Aorta (tissue), 5 donors: ENCODE measurements around the gene PRDX3. TPM values are rescaled to one million over a fixed set of nuclear protein-coding genes. Genes with fewer than 3 reads are reported as not detected.
A peak's percentile ranks its signal among the peaks of the same experiment; 100 is the strongest.
"Not testable (repeated sequence)": the region's sequence is repeated elsewhere in the genome, so short reads cannot be mapped to it uniquely, and the experiment has no call there.

Experiments
- ATAC-seq: fragments of 200-7000 bp; cut with Tn5 transposase; one replicate; pipeline ENCODE4 v1.9.1; 2022; ENCODE audit warnings: moderate library complexity; ENCODE audit not compliant: low FRiP score
- DNase-seq, 2 donors: peaks; one replicate each; pipeline ENCODE4 v3.0.0-alpha.2; 2020
- H3K27ac ChIP-seq, 2 donors: one replicate each; pipeline ENCODE4 v1.5.1; 2013; ENCODE audit warnings: low read length in 2 of 2, mild to moderate bottlenecking in 2 of 2, moderate library complexity in 2 of 2, control low read depth in 1 of 2, inconsistent platforms in 1 of 2, low read depth in 1 of 2
- H3K27me3 ChIP-seq, 2 donors: one replicate each; pipeline ENCODE4 v1.6.1; 2013; ENCODE audit warnings: control low read depth in 1 of 2, low read length in 1 of 2, mild to moderate bottlenecking in 1 of 2, moderate library complexity in 1 of 2; ENCODE audit not compliant: insufficient read depth in 2 of 2, control insufficient read depth in 1 of 2
- H3K36me3 ChIP-seq, 2 donors: one replicate each; pipeline ENCODE4 v1.6.1; 2013; ENCODE audit warnings: control low read depth in 1 of 2, low read length in 1 of 2, mild to moderate bottlenecking in 1 of 2; ENCODE audit not compliant: insufficient read depth in 2 of 2, control insufficient read depth in 1 of 2
- H3K4me1 ChIP-seq, 2 donors: one replicate each; pipeline ENCODE4 v1.6.1; 2013; ENCODE audit warnings: low read length in 2 of 2, control low read depth in 1 of 2, mild to moderate bottlenecking in 1 of 2, moderate library complexity in 1 of 2; ENCODE audit not compliant: insufficient read depth in 2 of 2, control insufficient read depth in 1 of 2
- H3K4me3 ChIP-seq, 2 donors: one replicate each; pipeline ENCODE4 v1.5.1; 2013; ENCODE audit warnings: low read length in 2 of 2, control low read depth in 1 of 2, mild to moderate bottlenecking in 1 of 2
- H3K9me3 ChIP-seq: one replicate; pipeline ENCODE4 v1.6.1; 2013; ENCODE audit warnings: mild to moderate bottlenecking, low read length; ENCODE audit not compliant: control insufficient read depth
- WGBS, 2 donors: extraction: QIAGEN DNeasy Blood & Tissue Kit; methylation state at CpG; one replicate each; pipeline ENCODE4 v1.1.7; 2013; 5-methylcytosine and 5-hydroxymethylcytosine counted together
- intact Hi-C, 2 donors: fragments of 100-400 bp; cut with DNase I; formaldehyde crosslinking; loops; one replicate each; pipeline versions ENCODE4 v1.14.2 to v1.15.0; 2022
- polyA plus RNA-seq, 2 donors: library from polyadenylated mRNA; stranded (reverse); fragments of 200-250 nt; gene quantifications; one replicate each; pipeline ENCODE4 v1.2.3, GENCODE V29; 2013
- total RNA-seq, 2 donors: library from RNA; stranded (reverse); fragmentation: NEBNext Ultra II Directional; extraction: Animal tissue kit (Norgen Biotek cat#: 25700); gene quantifications; one replicate each; pipeline ENCODE4 v1.2.1, GENCODE V29; 2021
- donor health status: healthy with polysubstance abuse.
- donor health status: Bipolar disorder and iron deficiency.
- donor health status: DM: no; HTN: no; CAD: no.
- donor health status: DM: no; HTN: no; CAD: no.
- donor health status: DM: yes; HTN: yes; CAD: no.

The PRDX3 gene
- total and polyA plus RNA-seq, 4 donors, result 76.3 to 158 (median 91.5) TPM

DNA sequence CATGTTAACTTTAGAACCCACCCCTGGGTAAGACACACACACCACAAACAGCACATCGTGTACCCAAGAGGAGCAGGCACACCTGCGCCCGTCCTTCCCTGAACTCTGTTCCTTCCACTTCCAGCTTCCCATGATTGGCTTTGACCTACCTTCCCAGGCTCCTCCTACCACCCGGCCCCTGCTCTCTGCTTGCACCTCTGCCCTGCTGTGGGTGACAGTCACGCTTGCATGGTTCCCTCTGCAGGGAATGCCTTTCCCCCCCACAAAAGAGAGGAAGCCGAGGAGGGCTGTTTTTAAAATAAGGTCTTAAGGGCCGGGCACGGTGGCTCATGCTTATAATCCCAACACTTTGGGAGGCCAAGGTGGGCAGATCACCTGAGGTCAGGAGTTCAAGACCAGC is 29.5 kb downstream of the PRDX3 start:
- intact Hi-C loops, result no loop called here
- Histone ChIP-seq H3K9me3 (no peaks in the 10 kb centered on the region), H3K27ac (no peak overlapping the region), H3K4me3 (no peak overlapping the region), H3K27me3 (no peaks in the 10 kb centered on the region), H3K4me1 (no peaks in the 10 kb centered on the region), H3K36me3 (peaks cover 0 to 8% of the 10 kb centered on the region in 2 donors)
- ATAC-seq (no peak), DNase-seq (no peak)
- WGBS, 2 donors, result 95 to 96% methylated on average over 8 of the region's 8 CpGs

DNA sequence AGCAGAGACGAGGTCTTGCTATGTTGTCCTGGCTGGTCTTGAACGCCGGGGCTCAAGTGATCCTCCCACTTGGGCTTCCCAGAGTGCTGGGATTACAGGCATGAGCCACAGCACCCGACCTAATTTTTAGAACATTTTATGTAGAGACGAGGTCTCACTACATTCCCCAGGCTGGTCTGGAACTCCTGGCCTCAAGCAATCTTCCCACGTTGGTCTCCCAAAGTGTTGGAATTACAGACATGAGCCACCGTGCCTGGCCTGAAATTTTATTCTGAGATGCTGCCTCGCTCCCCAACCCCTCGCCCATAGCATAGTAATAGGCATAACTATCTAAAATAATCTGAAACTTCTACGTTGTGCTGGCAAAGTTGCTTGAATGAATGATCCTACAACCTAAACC is 35.0 kb downstream of the PRDX3 start:
- DNase-seq, result no peak
- Histone ChIP-seq H3K4me3 (no peak overlapping the region), H3K27me3 (no peaks in the 10 kb centered on the region), H3K4me1 (no peaks in the 10 kb centered on the region), H3K27ac (no peak overlapping the region), H3K9me3 (no peaks in the 10 kb centered on the region), H3K36me3 (no peaks in the 10 kb centered on the region)
- no peak for ATAC-seq
- WGBS, 2 donors, result 84 to 88% methylated on average over 10 of the region's 10 CpGs
- intact Hi-C loops, result no loop called here

DNA sequence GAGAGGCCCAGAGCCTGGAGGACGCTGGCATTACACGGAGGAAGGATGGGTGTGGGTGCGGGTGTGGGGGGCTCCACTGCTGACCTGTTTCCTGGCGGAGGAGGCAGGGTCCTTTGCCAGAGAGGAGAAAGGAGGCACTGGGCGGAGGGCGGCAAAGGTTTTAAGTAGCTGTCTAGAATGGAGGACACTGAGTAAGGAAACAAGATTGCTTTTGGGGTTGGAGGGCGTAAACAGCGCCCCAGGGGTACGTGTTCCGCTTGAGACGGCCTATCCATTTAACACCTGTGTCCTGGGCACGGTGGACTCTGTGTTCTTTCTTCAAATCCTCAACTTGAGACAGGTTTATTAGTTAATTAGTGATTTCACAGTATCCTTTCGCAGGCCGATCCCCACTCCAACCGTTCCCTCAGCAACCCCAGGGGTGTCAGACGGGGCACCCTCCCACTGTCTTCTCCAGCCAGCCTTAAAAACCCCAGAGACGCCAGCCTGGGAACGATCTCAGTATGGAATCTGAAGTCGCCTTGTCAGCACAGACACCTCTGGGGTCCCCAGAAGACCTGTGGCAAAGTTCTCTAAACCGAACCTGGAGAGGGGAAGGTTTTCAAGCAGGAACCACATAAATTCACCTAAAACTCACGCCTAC is 37.9 kb downstream of the PRDX3 start:
- intact Hi-C loops, result no loop called here
- ATAC-seq, result no peak
- Histone ChIP-seq H3K27me3 (no peaks in the 10 kb centered on the region), H3K4me3 (no peak overlapping the region), H3K4me1 (no peaks in the 10 kb centered on the region), H3K9me3 (no peaks in the 10 kb centered on the region), H3K36me3 (no peaks in the 10 kb centered on the region), H3K27ac (no peak overlapping the region)
- no peak for DNase-seq
- 69 to 71% methylated on average over 21 of the region's 21 CpGs for WGBS, 2 donors

DNA sequence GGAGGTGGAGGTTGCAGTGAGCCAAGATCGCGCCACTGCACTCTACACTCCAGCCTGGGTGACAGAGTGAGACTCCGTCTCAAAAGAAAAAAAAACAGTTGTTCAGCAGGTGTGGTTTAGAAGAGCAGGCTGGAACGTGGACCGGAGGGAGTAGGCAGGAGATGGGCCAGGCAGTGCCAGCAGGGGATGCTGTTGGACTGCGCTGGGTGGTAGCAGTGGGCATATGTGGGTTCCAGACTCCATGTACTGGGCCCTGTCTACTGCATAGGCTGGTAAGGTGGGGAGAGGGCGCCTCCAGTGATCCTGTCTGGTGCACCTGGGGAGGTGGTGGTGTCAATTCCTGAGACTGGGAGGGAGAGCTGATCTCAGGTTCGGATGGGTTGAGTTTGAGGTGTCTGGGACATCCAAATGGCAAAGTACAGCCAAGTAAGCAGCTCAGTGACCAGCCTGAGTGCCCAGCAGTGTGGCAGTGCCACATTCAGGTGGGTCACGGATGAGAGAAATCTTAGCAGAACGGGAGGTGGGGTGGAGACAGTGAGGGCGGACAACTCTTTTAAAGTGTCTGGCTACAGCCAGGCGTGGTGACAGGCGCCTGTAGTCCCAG is 39.0 kb downstream of the PRDX3 start:
- 84 to 85% methylated on average over 13 of the region's 13 CpGs for WGBS, 2 donors
- Histone ChIP-seq H3K27ac (no peak overlapping the region), H3K4me3 (no peak overlapping the region), H3K4me1 (no peaks in the 10 kb centered on the region), H3K27me3 (no peaks in the 10 kb centered on the region), H3K36me3 (peaks cover 0 to 3% of the 10 kb centered on the region in 2 donors), H3K9me3 (no peaks in the 10 kb centered on the region)
- intact Hi-C loops, result no loop called here
- ATAC-seq (peak; percentile 62), DNase-seq (no peak)

DNA sequence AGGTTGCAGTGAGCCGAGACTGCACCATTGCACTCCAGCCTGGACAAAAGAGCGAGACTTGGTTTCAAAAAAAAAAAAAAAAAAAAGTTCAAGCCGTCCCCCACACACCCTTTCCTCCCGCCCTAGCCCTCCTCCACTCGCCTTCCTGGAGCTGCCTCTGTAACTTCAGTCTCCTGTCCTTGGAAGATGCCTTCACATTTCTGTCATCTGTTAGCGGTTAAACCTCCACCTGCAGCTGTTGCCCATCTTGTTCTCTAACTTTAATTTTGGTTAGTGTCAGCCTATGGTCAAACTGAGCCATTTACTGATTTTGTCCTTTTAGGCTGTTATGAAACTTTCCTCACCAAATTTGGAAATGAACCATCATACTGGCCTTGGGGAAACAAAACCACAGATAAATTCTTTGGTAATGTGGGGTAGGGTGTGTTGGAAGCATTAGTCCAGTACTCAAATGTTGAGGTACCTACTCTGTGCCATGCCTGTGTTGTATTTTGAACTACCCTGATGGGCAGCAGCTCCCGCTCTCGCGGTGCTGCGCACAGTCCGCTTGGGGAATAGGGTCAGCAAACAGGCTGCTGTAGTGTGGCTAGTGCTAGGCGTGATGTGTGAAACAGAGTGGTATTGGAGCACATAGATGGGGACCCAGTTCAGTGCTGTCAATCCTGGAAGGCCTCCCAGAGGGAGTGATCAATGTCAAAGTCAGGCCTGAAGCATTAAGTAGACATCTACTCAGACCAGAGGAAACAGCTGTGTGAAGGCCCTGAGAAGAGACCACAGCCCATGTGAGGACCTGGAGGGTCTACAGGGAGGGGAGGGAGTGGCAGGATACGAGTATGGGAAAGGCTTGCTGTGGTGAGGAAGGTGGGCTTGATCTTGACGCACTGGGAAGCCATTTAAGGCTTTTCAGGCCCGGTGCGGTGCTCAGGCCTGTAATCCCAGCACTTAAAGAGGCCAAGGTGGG is 40.0 kb downstream of the PRDX3 start:
- Histone ChIP-seq H3K9me3 (no peaks in the 10 kb centered on the region), H3K27me3 (no peaks in the 10 kb centered on the region), H3K27ac (no peak overlapping the region), H3K4me1 (no peaks in the 10 kb centered on the region), H3K4me3 (no peak overlapping the region), H3K36me3 (peaks cover 0 to 3% of the 10 kb centered on the region in 2 donors)
- intact Hi-C loops, result no loop called here
- DNase-seq (no peak), ATAC-seq (no peak)
- WGBS, 2 donors, result 93 to 96% methylated on average over 14 to 16 of the region's 16 CpGs

DNA sequence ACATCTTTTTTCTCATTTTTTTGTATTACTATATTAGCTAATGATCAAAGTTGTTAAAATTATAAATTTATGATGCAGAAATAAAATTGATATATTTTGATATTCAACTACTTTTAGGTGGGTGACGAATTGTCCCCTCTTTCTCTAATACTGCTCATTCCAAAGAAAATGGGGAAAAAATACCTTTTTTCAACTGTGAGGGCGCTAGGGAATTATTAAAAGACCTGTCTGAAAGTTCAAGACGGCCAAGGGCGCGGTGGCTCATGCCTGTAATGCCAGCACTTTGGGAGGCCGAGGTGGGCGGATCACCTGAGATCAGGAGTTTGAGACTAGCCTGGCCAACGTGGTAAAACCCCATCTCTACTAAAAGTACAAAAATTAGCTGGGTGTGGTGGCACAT is 40.7 kb downstream of the PRDX3 start:
- H3K4me1 ChIP-seq, DNase-seq, H3K36me3 ChIP-seq, H3K27ac ChIP-seq, H3K27me3 ChIP-seq, H3K4me3 ChIP-seq, ATAC-seq, intact Hi-C loops, H3K9me3 ChIP-seq: not testable (repeated sequence)
- WGBS, 2 donors, result 80% methylated on average over 8 of the region's 8 CpGs

DNA sequence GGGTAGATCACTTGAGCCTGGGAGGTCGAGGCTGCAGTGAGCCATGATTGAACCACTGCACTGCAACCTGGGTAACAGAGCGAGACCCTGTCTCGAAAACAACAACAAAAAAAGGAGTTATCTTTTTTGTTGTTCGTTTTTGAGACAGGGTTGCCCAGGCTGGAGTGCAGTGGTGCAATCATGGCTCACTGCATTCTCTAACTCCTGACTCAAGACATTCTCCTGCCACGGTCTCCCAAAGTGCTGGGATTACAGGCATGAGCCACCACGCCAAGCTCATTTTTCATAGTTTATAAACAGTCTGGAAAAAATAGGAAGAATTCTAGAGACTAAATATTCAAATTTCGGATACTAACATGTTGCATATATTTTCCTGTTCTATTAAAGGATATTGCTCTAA is 42.5 kb downstream of the PRDX3 start:
- DNase-seq, result no peak
- no peaks in the 10 kb centered on the region for H3K9me3 ChIP-seq
- no peaks in the 10 kb centered on the region for H3K27me3 ChIP-seq
- peaks cover 0 to 3% of the 10 kb centered on the region in 2 donors for H3K36me3 ChIP-seq
- no peak for ATAC-seq
- intact Hi-C loops, result no loop called here
- 89 to 91% methylated on average over 7 of the region's 7 CpGs for WGBS, 2 donors
- H3K27ac ChIP-seq, result no peak overlapping the region
- H3K4me1 ChIP-seq, result no peaks in the 10 kb centered on the region
- no peak overlapping the region for H3K4me3 ChIP-seq

DNA sequence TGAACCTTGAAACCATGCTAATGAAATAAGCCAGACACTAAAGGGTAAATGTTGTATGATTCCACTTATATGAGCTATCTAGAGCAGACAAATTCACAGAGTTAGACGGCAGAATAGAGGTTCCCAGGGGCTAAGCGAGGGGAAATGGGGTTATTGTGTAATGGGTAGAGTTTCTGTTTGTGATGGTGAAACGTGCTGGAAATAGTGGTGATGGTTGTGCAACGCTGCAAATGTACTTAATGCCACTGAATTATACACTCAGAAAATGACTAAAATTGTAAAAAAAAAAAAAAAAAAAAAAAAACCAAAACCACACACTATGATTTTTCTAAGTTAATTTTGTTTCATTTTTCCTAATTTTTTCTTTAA is 43.1 kb downstream of the PRDX3 start:
- DNase-seq (no peak), ATAC-seq (peak; percentile 65)
- Histone ChIP-seq H3K4me1 (no peaks in the 10 kb centered on the region), H3K4me3 (no peak overlapping the region), H3K9me3 (no peaks in the 10 kb centered on the region), H3K27ac (no peak overlapping the region), H3K36me3 (peaks cover 2 to 3% of the 10 kb centered on the region in 2 donors), H3K27me3 (no peaks in the 10 kb centered on the region)
- intact Hi-C loops, result no loop called here
- WGBS, 2 donors, result 78 to 88% methylated on average over 4 of the region's 4 CpGs
